WTC11 (cell line): ENCODE data around the gene LUC7L. TPM values are rescaled to one million over a fixed set of nuclear protein-coding genes. Genes with fewer than 3 reads are reported as not detected.
A peak's percentile ranks its signal among the peaks of the same experiment; 100 is the strongest.

ENCODE experiments used
- CREB1 ChIP-seq: sonication (generic); formaldehyde crosslinking; IDR thresholded peaks from 2 replicates; pipeline ENCODE4 v1.8.0; 2023; ENCODE audit warnings: mild to moderate bottlenecking, missing genetic modification reagents
- ELF4 ChIP-seq: sonication (generic); formaldehyde crosslinking; IDR thresholded peaks from 2 replicates; pipeline ENCODE4 v1.8.1; 2022; ENCODE audit warnings: low read depth, mild to moderate bottlenecking, moderate library complexity, missing genetic modification reagents
- ETV6 ChIP-seq: sonication (generic); formaldehyde crosslinking; IDR thresholded peaks from 2 replicates; pipeline ENCODE4 v1.8.1; 2022; ENCODE audit warnings: mild to moderate bottlenecking, missing genetic modification reagents
- OVOL2 ChIP-seq: fragments of 250-450 bp; sonication (Bioruptor Pico); IDR thresholded peaks from 2 replicates; pipeline ENCODE4 v1.9.0; 2021; ENCODE audit warnings: mild to moderate bottlenecking, borderline replicate concordance
- SP1 ChIP-seq: sonication (generic); formaldehyde crosslinking; conservative IDR thresholded peaks from 2 replicates; pipeline ENCODE4 v1.8.1; 2022; ENCODE audit warnings: missing genetic modification reagents
- TCF7 ChIP-seq: sonication (generic); formaldehyde crosslinking; IDR thresholded peaks from 2 replicates; pipeline ENCODE4 v1.8.0; 2022; ENCODE audit warnings: mild to moderate bottlenecking, low read depth, missing genetic modification reagents, moderate library complexity
- TEAD1 ChIP-seq: sonication (generic); formaldehyde crosslinking; IDR thresholded peaks from 2 replicates; pipeline ENCODE4 v1.8.0; 2022; ENCODE audit warnings: mild to moderate bottlenecking, missing genetic modification reagents
- ZNF219 ChIP-seq: sonication (generic); formaldehyde crosslinking; IDR thresholded peaks from 2 replicates; pipeline ENCODE4 v1.8.0; 2023; ENCODE audit warnings: missing genetic modification reagents, mild to moderate bottlenecking, borderline replicate concordance
- ZNF232 ChIP-seq: sonication (generic); formaldehyde crosslinking; IDR thresholded peaks from 2 replicates; pipeline ENCODE4 v1.8.0; 2022; ENCODE audit warnings: mild to moderate bottlenecking, missing genetic modification reagents
- ZNF263 ChIP-seq: sonication (generic); formaldehyde crosslinking; IDR thresholded peaks from 2 replicates; pipeline ENCODE4 v1.8.1; 2022; ENCODE audit warnings: low read depth, mild to moderate bottlenecking, moderate library complexity, missing genetic modification reagents
- ZNF423 ChIP-seq: fragments of 250-450 bp; sonication (Bioruptor Pico); IDR thresholded peaks from 2 replicates; pipeline ENCODE4 v2.1.2; 2022; ENCODE audit warnings: mild to moderate bottlenecking, moderate library complexity
- total RNA-seq: library from RNA; stranded (reverse); gene quantifications from 3 replicates; pipeline ENCODE4 v1.2.3, GENCODE V29; 2021
- TF ChIP-seq, protein P1 (sequence below): sonication (generic); formaldehyde crosslinking; IDR thresholded peaks from 2 replicates; pipeline ENCODE4 v1.8.1; 2022; ENCODE audit warnings: low read depth, mild to moderate bottlenecking, moderate library complexity, missing genetic modification reagents, borderline replicate concordance
- TF ChIP-seq, protein P2 (sequence below): sonication (generic); formaldehyde crosslinking; IDR thresholded peaks from 2 replicates; pipeline ENCODE4 v1.8.1; 2023; ENCODE audit warnings: mild to moderate bottlenecking, missing genetic modification reagents
- TF ChIP-seq, protein P3 (sequence below): sonication (generic); formaldehyde crosslinking; IDR thresholded peaks from 2 replicates; pipeline ENCODE4 v1.8.1; 2023; ENCODE audit warnings: mild to moderate bottlenecking, moderate library complexity, missing genetic modification reagents
- TF ChIP-seq, protein P4 (sequence below): fragments of 250-450 bp; sonication (Bioruptor Pico); IDR thresholded peaks from 2 replicates; pipeline ENCODE4 v1.9.0; 2021; ENCODE audit warnings: mild to moderate bottlenecking
- TF ChIP-seq, protein P5 (sequence below): sonication (generic); formaldehyde crosslinking; IDR thresholded peaks from 2 replicates; pipeline ENCODE4 v1.8.0; 2022; ENCODE audit warnings: mild to moderate bottlenecking, missing genetic modification reagents
- TF ChIP-seq, protein P6 (sequence below): fragments of 250-450 bp; sonication (Bioruptor Pico); IDR thresholded peaks from 2 replicates; pipeline ENCODE4 v1.9.0; 2021; ENCODE audit warnings: mild to moderate bottlenecking
- TF ChIP-seq, protein P7 (sequence below): fragments of 250-450 bp; sonication (Bioruptor Pico); conservative IDR thresholded peaks from 2 replicates; pipeline ENCODE4 v1.9.0; 2021; ENCODE audit warnings: mild to moderate bottlenecking
- TF ChIP-seq, protein P8 (sequence below): sonication (generic); formaldehyde crosslinking; IDR thresholded peaks from 2 replicates; pipeline ENCODE4 v1.8.1; 2022; ENCODE audit warnings: low read depth, missing genetic modification reagents, borderline replicate concordance
- TF ChIP-seq, protein P9 (sequence below): sonication (generic); formaldehyde crosslinking; IDR thresholded peaks from 2 replicates; pipeline ENCODE4 v1.8.0; 2022; ENCODE audit warnings: mild to moderate bottlenecking, missing genetic modification reagents
- TF ChIP-seq, protein P10 (sequence below): fragments of 200-600 bp; IDR thresholded peaks from 2 replicates; pipeline ENCODE4 v1.8.0; 2022; ENCODE audit warnings: antibody characterized with exemption
- TF ChIP-seq, protein P11 (sequence below): sonication (generic); formaldehyde crosslinking; IDR thresholded peaks from 2 replicates; pipeline ENCODE4 v1.8.1; 2023; ENCODE audit warnings: mild to moderate bottlenecking, missing genetic modification reagents, moderate library complexity

Gene LUC7L
- total RNA-seq, 1 experiment from 2014 or later, result 111 TPM

DNA sequence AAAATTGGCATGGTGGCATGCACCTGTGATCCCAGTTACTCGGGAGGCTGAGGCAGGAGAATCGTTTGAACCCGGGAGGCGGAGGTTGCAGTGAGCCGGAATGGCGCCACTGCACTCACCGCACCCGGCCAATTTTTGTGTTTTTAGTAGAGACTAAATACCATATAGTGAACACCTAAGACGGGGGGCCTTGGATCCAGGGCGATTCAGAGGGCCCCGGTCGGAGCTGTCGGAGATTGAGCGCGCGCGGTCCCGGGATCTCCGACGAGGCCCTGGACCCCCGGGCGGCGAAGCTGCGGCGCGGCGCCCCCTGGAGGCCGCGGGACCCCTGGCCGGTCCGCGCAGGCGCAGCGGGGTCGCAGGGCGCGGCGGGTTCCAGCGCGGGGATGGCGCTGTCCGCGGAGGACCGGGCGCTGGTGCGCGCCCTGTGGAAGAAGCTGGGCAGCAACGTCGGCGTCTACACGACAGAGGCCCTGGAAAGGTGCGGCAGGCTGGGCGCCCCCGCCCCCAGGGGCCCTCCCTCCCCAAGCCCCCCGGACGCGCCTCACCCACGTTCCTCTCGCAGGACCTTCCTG, 49.1 kb downstream of the LUC7L start, which contains the start of gene HBQ1 (continued):
- TF ChIP-seq, protein P1, sequence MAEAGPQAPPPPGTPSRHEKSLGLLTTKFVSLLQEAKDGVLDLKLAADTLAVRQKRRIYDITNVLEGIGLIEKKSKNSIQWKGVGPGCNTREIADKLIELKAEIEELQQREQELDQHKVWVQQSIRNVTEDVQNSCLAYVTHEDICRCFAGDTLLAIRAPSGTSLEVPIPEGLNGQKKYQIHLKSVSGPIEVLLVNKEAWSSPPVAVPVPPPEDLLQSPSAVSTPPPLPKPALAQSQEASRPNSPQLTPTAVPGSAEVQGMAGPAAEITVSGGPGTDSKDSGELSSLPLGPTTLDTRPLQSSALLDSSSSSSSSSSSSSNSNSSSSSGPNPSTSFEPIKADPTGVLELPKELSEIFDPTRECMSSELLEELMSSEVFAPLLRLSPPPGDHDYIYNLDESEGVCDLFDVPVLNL (CRISPR knock-in tag), result no peak
- TF ChIP-seq ZNF219 (CRISPR knock-in tag) (no peak), TCF7 (CRISPR knock-in tag) (no peak), ZNF263 (CRISPR knock-in tag) (no peak), ELF4 (CRISPR knock-in tag) (no peak), TEAD1 (CRISPR knock-in tag) (no peak), ZNF423 (peak; percentile 78), ZNF232 (CRISPR knock-in tag) (0 out of 2 replicates have a peak, but pooled peaks have one; percentile 14), ETV6 (no peak), SP1 (CRISPR knock-in tag) (peak; percentile 35; the same call in 1 of the 2 replicates), OVOL2 (CRISPR knock-in tag) (no peak), CREB1 (CRISPR knock-in tag) (no peak)
- TF ChIP-seq, protein P2, sequence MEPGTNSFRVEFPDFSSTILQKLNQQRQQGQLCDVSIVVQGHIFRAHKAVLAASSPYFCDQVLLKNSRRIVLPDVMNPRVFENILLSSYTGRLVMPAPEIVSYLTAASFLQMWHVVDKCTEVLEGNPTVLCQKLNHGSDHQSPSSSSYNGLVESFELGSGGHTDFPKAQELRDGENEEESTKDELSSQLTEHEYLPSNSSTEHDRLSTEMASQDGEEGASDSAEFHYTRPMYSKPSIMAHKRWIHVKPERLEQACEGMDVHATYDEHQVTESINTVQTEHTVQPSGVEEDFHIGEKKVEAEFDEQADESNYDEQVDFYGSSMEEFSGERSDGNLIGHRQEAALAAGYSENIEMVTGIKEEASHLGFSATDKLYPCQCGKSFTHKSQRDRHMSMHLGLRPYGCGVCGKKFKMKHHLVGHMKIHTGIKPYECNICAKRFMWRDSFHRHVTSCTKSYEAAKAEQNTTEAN, result no peak
- TF ChIP-seq, protein P3, sequence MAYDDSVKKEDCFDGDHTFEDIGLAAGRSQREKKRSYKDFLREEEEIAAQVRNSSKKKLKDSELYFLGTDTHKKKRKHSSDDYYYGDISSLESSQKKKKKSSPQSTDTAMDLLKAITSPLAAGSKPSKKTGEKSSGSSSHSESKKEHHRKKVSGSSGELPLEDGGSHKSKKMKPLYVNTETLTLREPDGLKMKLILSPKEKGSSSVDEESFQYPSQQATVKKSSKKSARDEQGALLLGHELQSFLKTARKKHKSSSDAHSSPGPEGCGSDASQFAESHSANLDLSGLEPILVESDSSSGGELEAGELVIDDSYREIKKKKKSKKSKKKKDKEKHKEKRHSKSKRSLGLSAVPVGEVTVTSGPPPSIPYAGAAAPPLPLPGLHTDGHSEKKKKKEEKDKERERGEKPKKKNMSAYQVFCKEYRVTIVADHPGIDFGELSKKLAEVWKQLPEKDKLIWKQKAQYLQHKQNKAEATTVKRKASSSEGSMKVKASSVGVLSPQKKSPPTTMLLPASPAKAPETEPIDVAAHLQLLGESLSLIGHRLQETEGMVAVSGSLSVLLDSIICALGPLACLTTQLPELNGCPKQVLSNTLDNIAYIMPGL, result 0 out of 2 replicates have a peak, but pooled peaks have one; percentile 26
- TF ChIP-seq, protein P4, sequence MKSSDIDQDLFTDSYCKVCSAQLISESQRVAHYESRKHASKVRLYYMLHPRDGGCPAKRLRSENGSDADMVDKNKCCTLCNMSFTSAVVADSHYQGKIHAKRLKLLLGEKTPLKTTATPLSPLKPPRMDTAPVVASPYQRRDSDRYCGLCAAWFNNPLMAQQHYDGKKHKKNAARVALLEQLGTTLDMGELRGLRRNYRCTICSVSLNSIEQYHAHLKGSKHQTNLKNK, result no peak
- TF ChIP-seq, protein P5, sequence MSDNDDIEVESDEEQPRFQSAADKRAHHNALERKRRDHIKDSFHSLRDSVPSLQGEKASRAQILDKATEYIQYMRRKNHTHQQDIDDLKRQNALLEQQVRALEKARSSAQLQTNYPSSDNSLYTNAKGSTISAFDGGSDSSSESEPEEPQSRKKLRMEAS, result no peak
- TF ChIP-seq, protein P6, sequence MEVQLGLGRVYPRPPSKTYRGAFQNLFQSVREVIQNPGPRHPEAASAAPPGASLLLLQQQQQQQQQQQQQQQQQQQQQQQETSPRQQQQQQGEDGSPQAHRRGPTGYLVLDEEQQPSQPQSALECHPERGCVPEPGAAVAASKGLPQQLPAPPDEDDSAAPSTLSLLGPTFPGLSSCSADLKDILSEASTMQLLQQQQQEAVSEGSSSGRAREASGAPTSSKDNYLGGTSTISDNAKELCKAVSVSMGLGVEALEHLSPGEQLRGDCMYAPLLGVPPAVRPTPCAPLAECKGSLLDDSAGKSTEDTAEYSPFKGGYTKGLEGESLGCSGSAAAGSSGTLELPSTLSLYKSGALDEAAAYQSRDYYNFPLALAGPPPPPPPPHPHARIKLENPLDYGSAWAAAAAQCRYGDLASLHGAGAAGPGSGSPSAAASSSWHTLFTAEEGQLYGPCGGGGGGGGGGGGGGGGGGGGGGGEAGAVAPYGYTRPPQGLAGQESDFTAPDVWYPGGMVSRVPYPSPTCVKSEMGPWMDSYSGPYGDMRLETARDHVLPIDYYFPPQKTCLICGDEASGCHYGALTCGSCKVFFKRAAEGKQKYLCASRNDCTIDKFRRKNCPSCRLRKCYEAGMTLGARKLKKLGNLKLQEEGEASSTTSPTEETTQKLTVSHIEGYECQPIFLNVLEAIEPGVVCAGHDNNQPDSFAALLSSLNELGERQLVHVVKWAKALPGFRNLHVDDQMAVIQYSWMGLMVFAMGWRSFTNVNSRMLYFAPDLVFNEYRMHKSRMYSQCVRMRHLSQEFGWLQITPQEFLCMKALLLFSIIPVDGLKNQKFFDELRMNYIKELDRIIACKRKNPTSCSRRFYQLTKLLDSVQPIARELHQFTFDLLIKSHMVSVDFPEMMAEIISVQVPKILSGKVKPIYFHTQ, result no peak
- TF ChIP-seq, protein P7, sequence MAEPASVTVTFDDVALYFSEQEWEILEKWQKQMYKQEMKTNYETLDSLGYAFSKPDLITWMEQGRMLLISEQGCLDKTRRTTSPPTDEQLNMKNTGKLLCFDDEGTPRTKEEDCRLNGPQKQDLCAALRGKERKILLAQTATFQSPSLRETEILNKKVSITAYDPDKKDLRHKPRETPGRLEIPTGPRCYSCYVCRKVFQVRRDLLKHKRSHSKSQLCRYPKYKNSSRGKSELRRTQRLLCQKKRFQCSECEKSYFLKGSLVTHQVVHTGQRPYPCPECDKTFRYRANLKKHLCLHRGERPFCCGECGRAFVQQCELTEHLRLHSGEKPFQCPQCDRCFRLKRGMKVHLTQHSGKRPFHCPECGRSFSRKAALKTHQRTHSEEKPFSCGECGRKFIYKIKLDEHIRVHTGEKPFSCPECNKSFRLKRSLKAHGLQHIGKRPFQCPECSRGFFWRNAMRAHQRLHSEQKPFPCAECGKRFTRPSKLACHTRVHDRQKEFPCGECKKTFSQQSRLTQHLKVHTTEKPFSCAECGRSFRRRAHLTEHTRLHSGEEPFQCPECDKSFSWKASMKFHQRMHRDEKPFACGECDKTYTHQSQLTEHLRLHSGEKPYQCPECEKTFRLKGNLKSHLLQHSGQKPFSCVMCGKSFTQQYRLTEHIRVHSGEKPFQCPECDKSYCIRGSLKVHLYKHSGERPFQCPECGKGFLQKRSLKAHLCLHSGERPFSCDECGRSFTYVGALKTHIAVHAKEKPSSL (CRISPR knock-in tag), result no peak
- TF ChIP-seq, protein P8, sequence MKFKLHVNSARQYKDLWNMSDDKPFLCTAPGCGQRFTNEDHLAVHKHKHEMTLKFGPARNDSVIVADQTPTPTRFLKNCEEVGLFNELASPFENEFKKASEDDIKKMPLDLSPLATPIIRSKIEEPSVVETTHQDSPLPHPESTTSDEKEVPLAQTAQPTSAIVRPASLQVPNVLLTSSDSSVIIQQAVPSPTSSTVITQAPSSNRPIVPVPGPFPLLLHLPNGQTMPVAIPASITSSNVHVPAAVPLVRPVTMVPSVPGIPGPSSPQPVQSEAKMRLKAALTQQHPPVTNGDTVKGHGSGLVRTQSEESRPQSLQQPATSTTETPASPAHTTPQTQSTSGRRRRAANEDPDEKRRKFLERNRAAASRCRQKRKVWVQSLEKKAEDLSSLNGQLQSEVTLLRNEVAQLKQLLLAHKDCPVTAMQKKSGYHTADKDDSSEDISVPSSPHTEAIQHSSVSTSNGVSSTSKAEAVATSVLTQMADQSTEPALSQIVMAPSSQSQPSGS (CRISPR knock-in tag), result no peak
- TF ChIP-seq, protein P9, sequence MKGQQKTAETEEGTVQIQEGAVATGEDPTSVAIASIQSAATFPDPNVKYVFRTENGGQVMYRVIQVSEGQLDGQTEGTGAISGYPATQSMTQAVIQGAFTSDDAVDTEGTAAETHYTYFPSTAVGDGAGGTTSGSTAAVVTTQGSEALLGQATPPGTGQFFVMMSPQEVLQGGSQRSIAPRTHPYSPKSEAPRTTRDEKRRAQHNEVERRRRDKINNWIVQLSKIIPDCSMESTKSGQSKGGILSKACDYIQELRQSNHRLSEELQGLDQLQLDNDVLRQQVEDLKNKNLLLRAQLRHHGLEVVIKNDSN (CRISPR knock-in tag), result no peak
- TF ChIP-seq, protein P10, sequence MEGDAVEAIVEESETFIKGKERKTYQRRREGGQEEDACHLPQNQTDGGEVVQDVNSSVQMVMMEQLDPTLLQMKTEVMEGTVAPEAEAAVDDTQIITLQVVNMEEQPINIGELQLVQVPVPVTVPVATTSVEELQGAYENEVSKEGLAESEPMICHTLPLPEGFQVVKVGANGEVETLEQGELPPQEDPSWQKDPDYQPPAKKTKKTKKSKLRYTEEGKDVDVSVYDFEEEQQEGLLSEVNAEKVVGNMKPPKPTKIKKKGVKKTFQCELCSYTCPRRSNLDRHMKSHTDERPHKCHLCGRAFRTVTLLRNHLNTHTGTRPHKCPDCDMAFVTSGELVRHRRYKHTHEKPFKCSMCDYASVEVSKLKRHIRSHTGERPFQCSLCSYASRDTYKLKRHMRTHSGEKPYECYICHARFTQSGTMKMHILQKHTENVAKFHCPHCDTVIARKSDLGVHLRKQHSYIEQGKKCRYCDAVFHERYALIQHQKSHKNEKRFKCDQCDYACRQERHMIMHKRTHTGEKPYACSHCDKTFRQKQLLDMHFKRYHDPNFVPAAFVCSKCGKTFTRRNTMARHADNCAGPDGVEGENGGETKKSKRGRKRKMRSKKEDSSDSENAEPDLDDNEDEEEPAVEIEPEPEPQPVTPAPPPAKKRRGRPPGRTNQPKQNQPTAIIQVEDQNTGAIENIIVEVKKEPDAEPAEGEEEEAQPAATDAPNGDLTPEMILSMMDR, result peak; percentile 59
- TF ChIP-seq, protein P11, sequence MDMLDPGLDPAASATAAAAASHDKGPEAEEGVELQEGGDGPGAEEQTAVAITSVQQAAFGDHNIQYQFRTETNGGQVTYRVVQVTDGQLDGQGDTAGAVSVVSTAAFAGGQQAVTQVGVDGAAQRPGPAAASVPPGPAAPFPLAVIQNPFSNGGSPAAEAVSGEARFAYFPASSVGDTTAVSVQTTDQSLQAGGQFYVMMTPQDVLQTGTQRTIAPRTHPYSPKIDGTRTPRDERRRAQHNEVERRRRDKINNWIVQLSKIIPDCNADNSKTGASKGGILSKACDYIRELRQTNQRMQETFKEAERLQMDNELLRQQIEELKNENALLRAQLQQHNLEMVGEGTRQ, result no peak
